Stimulated activated CD8-positive, alpha-beta memory T cell treated with anti-CD3 and anti-CD28 coated beads, Interleukin-7, amount 100 ng/mL, for 1 hour (primary cell): ENCODE data around the gene ARHGEF28.

Experiments used
- DNase-seq, 2 donors: peaks; one replicate each; pipeline ENCODE4 v3.0.0-alpha.2; 2020; ENCODE audit warnings: low read depth in 2 of 2

ARHGEF28 gene

DNA sequence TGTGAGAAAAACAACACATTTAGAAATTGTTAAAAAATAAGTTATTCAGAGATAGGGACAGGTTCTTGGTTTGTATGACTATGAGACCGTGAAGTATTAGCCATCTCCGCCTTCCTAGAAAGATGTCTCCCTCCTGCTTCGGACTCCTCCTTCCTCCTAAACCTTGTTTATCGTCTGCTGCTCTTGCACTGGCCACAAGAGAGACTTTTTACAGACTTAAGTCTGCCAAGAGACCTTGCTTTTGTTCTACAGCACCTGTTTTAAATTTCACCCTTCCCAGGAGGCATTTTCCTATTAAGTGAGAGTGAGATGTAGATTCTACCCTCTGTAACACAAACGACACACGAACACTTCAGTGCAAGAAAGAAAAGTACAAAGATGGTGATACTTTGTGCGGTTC, 274.6 kb downstream of the ARHGEF28 start:
- no peak for DNase-seq

DNA sequence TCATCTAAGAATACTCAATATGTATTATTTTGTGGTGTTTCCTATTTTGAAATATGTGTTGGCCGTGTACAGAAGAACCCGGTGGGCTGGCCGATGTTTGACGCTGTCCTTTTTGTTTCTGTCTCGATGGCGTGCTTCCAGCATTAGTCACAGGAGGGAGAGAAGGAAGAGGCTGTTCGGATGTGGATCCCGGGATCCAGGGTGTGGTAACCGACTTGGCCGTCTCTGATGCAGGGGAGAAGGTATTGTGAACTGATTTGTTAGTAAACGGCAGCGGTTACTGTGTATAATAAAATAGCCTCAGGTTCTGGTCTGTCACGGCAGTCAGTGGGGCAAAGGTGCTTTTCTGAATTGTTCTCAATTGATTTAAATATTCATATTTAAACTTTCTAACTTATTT, 275.0 kb downstream of the ARHGEF28 start:
- no peak for DNase-seq

DNA sequence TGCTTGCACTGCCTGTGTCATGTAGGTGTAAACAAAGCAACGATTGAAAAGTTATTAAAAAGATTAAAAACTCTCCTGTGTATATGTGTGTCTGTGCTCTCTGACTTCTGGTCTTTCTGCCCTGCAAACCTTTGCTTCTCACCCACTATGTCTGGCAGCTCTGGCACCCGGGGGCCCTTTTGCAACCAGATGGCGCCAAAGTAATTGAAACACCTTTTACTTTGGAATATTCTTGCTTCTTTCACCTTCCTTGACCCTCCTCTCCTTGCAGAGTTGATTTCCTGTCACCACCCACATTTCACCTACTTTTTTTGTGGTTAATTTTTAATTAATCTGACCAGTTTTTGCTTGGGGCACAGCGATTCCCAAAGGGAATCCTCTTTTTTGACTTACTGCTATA, 275.5 kb downstream of the ARHGEF28 start:
- no peak for DNase-seq

DNA sequence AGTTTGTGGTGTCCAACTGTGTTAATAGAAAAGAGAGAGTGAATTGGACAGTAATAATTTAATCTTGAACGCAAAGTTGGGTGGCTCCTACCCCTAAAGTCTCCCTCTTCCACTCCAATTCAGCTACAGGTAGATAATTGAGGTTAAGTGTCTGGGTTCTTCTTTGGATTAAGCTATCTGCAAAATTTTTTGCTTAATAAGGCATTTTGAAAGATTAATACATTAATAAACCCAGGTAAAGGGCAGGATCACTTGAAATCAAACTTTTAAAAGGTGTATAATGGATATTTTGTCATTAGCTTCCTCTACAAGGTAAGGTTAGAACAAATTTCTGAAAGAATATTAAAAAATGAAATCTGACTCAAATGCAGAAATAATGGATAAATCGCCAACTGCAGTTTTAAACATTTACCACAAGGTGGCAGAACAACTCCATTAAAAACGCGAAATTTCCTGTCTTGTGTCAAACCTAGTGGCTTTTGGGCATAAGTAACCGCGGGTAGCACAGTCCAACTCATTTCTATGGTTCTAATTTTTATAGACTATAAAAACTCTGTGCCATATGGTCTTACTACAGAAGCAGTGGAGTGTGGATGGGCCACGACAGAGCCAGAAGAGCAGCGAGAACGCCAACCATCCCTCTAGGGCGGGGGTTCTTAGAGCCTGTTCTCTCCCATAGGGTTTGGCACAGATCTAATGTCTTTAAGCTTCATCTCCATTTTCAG, 276.5 kb downstream of the ARHGEF28 start:
- no peak for DNase-seq

DNA sequence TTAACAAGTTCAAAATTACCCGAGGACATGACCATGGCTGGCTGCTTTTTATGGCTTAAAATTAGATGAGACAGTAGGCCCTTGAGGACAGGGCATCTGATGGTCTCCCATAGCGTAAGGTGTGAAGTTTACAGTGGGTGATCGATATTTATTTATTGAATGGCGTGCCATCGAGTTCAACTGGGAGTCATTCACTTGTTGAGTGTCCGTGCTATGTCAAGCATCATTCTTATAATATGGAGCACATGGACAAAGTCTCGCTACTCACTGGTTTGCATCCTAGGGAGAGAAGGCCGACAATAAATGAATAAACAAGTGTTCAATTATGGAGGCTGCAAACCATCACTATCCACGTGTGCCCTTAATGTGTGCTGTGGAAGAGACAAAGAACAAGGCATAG, 277.2 kb downstream of the ARHGEF28 start:
- no peak for DNase-seq

DNA sequence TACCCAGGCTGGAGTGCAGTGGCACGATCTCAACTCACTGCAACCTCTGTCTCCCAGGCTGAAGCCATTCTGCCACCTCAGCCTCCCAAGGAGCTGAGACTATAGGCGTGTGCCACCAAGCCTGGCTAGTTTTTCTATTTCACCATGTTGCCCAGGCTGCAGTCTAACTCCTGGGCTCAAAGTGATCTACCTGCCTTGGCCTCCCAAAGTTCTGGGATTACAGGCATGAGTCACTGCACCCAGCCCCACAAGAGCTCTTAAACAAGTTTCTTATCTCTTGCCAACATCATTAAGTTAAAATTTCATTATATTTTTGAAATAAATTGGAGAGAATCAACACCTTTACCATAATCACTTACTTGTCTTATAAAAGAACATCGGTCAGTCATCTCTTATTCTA, 280.3 kb downstream of the ARHGEF28 start:
- no peak for DNase-seq

DNA sequence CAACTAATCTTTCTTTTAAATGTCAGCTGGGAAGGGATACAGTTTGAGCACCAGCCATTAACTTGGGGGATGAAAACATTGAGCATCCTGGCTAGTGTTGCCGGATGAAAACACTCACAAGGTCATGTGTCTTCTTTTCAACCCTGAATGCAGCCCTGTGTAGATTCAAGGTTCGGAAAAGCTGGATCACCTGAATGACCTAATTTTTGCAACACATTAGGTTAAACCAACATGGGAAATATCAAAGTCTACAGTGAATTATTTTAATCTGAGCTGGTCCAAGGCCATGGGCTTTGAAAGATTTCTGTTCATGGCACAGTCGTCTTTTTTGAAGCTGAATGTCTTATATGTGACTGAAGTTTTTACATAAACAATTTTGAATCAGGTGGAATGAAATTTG, 281.2 kb downstream of the ARHGEF28 start:
- DNase-seq: no peak

DNA sequence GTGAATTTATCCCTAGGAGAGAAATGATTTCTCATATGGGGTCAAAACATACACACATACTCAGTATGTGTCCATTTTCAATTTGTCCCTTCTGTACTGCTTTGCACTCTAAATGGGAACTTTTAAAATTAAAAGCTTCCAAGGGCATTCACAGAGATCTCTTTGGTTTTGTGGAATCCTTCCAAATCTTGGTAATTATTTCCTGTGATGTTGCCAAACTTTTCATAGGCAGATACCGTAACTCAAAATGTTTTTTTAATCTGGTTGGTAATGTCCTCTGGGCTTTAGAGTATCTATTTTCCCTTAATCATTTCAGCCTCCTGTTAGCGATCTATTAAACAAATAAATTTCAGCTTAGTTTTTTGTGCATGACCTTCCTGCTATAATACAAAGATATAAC, 282.4 kb downstream of the ARHGEF28 start:
- DNase-seq: no peak

DNA sequence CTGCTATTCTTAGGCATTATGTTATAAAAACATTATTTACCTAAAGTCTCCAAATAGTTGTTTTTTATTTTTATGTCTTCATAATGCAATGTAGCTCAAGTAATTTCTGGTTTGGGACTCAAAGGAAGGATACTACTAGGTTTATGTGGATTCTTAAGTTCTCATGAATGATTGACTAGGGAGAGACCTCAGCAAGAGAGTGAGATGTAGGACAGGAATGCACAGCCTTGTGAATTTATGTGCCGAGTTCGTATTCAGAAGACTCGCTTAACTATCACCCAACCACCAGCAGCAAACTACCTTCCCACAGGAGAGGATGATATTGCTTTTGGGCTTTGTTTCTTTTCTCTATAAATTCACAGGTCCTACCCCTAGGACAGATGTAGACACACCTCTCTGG, 282.9 kb downstream of the ARHGEF28 start:
- no peak for DNase-seq

DNA sequence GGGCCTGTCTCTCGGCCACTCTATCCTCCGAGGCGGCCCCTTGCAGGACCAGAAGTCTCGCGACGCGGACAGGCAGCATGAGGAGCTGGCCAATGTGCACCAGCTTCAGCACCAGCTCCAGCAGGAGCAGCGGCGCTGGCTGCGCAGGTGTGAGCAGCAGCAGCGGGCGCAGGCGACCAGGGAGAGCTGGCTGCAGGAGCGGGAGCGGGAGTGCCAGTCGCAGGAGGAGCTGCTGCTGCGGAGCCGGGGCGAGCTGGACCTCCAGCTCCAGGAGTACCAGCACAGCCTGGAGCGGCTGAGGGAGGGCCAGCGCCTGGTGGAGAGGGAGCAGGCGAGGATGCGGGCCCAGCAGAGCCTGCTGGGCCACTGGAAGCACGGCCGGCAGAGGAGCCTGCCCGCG, 283.5 kb downstream of the ARHGEF28 start:
- no peak for DNase-seq

DNA sequence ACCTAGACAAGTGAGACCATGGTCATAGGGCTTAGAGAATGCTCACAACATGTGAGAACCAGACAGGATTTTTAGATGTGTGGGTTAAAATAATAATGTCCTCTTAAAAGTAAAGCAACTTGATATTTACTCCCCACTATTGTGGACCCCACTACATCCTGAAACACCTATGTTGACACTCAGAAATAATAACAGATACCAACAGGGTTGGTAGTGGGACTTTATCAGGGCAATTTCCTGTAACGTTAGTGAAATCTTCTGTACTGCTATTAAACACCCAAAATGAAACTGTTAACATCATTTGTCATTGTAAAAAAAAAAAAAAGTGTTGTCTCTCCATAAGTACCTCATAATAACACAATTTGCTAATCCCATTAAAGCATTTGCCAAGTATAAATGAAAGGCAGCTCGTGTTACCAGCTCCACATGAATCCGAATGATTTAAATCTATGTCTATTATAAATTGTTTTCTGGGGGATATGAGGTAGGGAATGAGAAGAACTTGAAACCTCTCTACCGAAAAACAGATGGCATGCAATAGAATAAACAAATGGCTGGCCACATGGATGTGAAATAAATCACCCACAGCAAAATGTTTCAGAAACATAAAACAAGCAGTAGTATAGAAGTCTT, 285.9 kb downstream of the ARHGEF28 start:
- no peak for DNase-seq

DNA sequence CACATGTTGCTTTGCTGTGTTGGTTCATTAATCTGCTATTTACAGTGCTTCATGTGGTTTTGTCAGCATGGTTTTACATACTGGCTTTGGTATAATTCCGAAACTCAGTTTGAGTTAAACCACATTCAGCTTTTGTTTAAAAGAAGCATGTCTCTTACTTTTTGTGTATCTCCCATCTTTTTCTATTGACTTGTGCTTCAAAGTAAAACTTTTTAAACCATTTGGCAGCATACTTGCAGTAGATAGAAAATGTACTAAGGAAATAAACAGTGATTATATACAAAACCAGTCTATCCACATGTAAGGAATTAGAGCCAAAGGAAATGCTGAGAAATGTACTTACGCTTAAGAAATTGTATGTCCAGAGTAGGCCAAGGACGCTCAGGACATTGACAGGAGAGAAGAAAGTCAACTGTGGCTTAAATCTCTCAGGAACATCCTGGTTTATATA, 286.9 kb downstream of the ARHGEF28 start:
- DNase-seq: no peak

DNA sequence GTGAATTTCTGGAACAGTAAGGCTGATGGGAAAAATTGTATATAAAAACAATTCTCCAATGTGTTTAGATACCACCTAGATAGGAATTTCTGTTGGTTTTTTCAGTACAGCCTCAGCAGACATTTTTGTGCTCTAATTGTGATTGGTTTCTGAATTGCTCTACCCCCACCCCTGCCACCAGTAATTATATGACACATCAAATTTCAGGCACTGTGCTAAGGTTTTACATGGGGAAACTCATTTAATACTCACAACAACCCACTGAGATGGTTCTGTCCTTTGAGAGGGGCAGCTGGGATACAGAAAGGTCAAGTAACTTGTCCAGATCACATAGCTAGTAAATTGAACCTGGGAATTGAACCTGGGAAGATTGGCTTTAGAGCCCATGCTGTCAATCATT, 288.0 kb downstream of the ARHGEF28 start:
- DNase-seq: no peak

DNA sequence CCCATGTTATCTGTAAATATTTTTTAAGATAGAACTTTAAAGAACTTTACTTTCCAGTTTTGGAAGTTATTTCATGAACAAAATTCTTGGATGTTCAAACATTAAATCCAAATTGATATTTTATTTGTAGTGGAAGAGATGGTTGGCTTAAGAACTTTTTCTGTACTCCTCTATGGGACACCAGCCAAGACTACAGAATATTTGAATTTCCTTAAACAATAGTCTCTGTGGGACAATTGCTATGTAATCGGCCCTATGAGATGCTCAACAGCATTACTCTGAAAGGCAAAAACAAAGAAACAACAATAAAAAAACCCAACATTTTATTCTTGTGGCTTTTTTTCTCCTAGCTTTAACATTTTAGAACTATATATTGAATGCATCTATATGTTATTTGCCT, 289.3 kb downstream of the ARHGEF28 start:
- DNase-seq: no peak

DNA sequence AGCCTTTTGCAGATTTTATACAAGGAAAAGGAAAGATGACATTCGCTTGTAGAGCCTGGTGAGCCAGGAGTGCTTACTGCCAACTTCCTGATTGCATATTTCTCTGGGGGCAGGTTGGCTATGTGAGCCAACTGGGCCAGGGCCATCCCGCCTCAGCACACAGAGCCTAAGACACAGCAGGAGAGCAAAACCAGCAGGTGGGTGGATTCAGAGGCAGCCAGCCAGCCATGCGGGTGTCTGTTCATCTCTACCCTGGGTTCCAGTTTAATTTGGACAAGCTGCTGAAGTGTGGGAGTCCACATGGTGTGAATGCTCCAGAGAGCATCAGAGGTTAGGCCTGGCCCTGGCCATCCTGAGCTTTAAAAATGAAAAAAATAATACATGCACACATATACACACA, 291.4 kb downstream of the ARHGEF28 start:
- DNase-seq: no peak

DNA sequence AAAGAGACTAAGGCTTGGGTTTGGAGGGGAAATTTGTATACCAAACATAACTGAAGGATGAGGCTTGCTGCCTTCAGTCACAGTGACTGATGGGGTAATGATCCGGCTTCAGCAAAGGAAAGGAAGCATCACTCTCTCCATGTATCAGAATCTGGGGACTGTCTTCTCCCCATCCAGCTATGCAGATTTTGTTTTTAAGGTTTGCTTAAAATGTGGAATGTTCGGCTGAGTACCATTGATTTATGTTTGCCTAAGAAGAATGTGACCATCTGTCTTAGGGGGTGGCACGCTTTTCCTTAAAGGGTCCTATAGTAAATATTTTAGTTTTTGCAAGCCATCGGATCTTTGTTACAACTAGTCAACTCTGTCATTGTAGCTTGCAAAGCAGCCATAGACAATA, 291.9 kb downstream of the ARHGEF28 start:
- DNase-seq: no peak

DNA sequence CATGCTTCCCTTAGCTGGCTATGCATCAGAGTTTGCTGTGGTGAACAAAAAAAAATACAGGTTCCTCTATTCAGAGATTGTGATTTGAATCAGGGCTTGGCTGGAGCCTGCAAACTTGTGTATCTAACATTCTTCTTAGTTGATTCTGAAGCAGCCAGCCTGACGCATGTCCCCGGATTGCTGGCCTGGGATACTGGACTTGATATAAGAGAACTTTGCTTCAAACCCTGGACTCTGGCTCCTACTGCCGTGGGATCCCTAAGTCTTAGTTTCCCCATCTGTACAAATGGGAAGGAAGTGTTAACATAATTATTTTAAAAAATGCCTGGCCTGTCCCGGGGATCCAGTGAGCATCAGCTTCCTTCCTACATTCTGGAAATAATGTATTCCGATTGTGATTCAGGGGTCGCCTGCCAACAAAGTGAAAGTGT, 292.8 kb downstream of the ARHGEF28 start:
- DNase-seq: no peak

DNA sequence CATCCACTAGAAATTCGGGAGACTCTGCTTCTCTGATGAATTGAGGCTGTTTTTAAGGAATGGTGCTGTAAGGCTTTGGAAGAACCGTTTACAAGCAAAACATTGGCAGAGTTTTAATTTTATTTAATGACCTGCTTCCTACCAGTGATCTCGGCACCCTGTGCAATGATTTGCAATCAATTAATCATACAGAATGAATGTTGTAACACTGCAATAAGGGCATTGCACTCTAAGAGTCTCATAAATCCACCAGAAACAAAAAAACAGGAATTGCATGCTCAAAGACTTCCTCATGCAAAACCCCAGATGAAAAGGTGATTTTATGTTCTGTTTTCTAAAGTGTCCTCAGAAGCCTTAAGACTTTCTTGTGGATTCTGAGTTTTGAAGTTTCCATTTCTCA, 295.7 kb downstream of the ARHGEF28 start:
- DNase-seq: no peak

DNA sequence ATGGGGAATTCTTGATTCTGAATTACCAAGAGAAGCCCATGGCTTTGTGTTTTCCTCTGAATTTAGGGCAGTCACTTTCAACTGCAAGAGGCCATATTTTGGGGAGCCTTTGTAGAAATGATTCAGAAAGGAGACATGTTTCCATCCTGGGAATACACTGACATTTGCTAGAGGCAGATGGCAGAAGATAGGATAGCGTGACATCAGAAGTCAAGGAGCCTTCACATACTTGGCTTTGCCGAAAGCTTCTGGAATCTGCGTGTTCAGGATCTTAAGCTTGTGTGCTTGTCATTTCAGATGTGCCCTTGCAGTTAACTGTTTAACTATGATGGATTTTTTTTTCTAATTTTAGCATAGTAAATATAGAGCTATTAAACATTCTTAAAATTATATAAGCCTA, 296.2 kb downstream of the ARHGEF28 start:
- no peak for DNase-seq

DNA sequence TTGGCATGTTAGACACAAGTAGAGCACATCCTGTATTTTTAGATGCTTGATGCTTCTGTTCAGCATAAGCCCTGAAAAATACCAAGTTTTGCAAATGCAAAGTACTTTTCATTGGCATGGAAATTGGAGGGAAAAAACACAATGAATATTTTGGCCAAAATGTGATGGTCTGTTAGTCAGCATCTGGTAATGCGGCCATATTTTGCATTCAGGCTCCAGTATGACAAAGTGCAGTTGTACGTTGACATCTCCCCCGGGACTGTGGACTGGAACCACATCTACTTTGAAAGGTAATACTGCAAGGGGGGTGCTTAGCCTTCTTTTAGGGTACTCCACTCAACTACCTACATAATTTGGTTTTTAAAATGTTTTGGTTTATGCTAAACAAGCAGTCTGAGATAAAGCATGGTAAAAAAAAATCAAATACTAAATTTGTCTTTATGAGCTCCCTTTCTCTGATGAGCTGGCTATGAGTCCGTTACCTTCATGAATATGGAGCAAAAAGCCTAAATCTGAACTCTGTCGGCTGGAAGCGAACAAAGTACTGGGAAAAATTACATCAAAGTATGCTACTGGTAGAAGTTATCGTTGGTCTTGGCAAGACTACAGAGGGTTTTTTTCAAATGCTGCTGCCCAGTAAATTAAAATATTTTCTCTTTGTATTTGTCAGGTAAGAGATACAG, 297.0 kb downstream of the ARHGEF28 start:
- DNase-seq: no peak

DNA sequence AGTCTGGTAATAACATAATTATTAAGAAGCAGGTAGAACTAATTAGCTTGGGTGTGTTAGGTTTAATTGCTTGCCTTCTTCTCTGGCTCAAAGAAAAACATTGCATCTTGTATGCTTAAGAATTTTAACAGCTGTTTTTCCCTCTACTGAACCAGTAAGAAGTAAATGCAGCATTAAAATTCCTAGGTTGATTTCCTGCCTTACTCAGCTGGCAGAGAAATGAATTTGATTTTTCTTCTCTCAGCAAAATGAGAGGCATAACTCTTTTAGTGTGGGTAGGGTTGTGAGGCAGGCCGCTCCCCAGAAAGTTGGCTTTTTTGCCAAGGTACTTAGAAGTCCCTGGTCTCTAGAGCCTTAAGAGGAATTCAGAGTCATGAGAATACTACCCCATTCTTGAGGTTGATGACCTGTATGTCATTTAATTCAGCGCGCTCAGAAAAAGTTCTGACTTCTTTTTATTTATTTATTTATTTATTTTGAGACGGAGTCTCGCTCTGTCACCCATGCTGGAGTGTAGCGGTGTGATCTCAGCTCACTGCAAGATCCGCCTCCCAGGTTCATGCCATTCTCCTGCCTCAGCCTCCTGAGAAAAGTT, 302.6 kb downstream of the ARHGEF28 start:
- DNase-seq: no peak

DNA sequence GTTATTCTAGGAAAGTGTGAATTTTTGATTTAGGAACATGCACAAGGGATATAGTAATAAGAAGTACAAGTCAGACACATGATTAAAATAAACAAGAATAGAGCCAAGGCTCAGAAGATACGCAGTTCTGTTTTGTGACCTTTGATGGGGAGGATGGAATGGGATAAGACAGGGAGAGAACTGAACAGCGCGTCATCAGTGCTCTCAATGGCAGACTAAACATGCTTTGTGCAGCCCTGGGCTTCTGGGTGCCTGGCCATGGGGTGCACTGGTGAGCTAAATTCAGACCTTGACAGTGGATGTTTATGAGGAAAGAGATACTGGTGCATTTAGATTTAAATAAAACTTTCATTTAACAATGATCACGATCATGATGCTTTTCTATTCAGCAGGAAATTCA, 309.7 kb downstream of the ARHGEF28 start:
- DNase-seq: no peak
